Measurements from ENCODE around the gene SZT2.

The SZT2 gene

GRCh38 chr1:43389326-43390313 lies at the start of gene SZT2, which contains the start of gene MED8:
Gene SZT2 (plus strand): TSS chr1:43389899. CDS start chr1:43389969, 70 bp downstream.
Gene MED8 (minus strand): TSS chr1:43389800. CDS start chr1:43389764, 36 bp downstream.
- peak; percentile 89 for DNase-seq

GRCh38 chr1:43340559-43340958 lies 49.1 kb upstream of the SZT2 start:
- no peak for DNase-seq

GRCh38 chr1:43344267-43344850 lies 45.3 kb upstream of the SZT2 start:
- no peak for DNase-seq

- no peak for DNase-seq
Observed at GRCh38 chr1:43345120-43345519, 44.6 kb upstream of the SZT2 start.

DNA sequence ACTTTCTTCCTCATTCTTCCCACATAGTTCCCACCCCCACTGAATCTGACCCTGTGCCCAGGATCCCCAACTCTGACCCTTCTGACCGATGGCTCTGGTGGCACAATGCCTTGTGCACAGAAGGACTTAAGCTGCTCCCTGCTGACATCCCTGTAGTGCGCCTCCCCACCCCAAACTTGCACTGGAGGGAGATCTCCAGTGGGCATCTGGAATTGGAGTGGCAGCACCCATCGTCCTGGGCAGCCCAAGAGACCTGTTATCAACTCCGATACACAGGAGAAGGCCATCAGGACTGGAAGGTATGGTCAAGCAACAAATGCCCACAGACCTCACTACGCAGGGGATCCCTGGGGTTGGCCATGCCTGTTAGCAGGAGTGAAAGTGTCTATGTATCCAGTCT lies 43.1 kb upstream of the SZT2 start:
- no peak for DNase-seq

DNA sequence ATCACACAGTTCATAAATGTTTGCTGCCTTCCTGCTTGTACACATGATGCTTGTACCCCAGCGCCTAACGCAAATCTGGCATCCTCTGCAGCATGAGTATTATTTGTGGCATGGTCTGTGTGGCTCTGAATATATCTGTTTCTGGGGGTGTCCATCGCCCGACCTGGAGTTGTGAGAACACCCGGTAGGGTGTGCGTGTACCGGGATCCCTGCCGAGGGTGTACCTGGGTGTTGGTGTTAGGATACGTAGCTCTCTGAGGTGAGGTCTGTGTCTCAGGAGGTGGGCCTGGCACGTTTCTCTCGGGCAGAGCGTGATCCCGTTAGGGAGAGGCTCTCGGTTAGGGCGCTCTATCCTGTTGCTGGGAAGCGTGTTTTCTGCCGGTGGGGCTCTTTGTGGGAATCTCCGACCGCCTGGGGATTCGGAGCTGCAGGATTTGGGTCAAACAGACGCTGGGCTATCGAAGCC lies 41.3 kb upstream of the SZT2 start:
- peak; percentile 83 for DNase-seq

- peak; percentile 89 for DNase-seq
Observed at GRCh38 chr1:43348809-43349593, 40.7 kb upstream of the SZT2 start.

GRCh38 chr1:43349594-43350306 lies 39.9 kb upstream of the SZT2 start:
- DNase-seq, result peak; percentile 82

- DNase-seq, result no peak
Observed at GRCh38 chr1:43350976-43351375, 38.7 kb upstream of the SZT2 start.

- DNase-seq, result no peak
Observed at GRCh38 chr1:43351421-43352350, 38.0 kb upstream of the SZT2 start.

- no peak for DNase-seq
Observed at GRCh38 chr1:43352351-43352705, 37.4 kb upstream of the SZT2 start.

DNA sequence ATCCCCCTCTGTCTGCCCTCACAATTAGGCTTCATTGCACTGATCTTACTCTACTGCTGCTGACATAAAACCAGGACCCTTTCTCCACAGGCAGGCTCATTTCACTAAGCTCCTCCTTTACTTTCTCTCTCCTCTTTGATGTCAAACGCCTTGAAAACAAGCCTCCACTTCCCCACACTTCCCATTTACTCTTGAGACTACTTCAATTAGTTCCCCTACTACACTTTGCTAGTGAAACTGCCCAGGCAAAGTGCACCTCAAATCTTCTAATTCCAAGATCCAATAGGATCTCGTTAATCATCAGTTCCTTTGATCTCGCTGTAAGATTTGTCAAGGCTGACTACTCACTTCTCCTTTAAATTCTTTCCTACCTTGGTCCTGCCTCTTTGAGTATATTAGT lies 36.8 kb upstream of the SZT2 start:
- DNase-seq, result no peak

DNA sequence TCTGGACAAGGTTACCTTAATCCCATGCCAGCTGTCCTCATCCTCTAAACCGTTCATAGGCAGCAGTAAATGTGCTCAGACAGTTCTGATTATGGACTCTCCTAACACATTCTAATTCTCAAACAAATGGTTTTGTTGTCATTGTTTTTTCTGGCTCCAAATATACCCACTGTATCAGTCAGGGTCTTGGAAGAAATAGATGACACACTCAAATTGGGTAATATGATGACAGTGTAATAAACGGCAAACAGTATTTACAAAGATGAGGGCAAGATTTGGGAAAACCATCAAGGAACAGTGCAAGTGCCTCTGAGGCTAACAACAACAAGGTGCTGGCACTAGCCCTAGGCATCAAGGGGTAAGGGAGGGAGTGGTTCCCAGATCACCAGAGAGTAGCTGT lies 35.2 kb upstream of the SZT2 start:
- no peak for DNase-seq

- DNase-seq, result no peak
Observed at GRCh38 chr1:43354936-43355335, 34.8 kb upstream of the SZT2 start.

DNA sequence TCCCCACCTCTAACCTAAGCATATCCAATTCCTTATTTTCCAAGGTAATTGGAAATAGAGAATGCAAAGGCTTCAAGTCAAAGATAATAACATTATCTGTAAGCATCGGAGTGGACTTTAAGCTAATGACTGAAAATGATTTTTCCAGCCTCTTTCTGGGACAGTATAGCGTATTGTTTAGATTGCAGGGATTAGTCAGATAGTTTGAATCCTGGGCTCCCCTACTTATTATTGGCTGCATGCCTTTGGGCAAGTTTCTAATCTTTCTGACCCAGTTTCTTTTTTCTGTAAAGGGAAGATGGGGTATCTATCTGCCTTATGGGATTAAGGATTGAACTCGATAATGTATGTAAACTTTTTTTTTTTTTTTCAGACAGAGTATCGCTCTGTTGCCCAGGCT lies 32.4 kb upstream of the SZT2 start:
- DNase-seq, result no peak

DNA sequence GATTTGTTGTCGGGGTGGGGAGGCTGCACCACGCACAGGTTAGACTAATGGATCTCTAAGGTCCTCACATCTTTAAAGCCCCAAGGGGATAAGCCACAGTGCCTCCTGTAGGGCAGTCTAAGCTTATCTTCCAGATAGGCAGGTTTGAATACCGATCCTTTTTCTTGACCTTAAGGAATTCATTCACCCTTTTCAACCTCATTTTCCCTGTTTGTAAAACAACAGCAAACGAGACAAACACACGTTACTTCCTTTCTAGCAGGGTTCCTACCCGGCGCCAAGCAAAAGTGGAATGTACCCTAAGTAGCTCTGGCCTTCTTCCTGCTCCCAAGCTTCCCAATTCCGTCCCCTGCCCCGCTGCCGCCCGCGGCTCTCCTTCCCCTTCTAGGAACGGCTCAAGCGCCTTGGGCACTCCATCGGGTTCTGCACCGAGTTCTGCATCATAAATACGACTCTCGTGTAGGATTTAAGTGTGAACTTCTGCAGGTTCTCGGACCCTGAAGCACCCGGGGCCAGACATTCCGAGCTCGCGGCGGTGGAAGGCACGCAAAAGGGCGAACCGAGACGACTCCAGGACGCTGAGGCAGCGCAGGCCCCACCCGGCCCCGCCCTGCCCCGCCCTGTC lies 31.5 kb upstream of the SZT2 start:
- peak; percentile 89 for DNase-seq

DNA sequence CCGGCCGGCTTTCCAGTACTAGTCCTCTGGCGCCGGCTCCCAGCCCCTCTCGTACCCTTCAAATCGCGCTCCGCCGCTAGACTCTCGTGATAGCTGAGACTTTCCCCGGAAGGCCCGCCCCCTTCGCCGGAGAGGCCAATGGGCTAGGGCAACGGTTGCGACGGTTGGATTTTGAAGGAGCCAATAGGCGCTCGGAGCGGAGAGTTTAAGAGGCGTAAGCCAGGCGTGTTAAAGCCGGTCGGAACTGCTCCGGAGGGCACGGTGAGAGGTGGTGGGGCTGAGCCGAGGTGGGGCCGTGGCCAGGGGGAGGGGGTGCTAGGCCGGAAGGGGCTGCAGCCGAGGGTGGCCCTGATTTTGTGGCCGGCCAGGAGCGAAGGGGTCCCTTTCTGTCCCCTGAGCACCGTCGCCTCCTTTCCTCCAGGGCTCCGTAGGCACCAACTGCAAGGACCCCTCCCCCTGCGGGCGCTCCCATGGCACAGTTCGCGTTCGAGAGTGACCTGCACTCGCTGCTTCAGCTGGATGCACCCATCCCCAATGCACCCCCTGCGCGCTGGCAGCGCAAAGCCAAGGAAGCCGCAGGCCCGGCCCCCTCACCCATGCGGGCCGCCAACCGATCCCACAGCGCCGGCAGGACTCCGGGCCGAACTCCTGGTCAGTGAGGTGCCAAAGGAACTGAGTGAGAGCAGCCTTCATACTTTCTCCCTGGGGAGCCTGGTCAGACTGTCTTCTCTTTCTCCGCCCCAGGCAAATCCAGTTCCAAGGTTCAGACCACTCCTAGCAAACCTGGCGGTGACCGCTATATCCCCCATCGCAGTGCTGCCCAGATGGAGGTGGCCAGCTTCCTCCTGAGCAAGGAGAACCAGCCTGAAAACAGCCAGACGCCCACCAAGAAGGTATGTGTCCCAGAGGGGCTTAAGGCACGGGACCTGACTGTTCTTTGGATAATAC lies 30.7 kb upstream of the SZT2 start, which contains the start of gene CDC20:
Gene CDC20 (plus strand): TSS at position 236 of the 948 bp plus-strand sequence. CDS start 235 bp downstream, at position 471.
- peak; percentile 97 for DNase-seq

DNA sequence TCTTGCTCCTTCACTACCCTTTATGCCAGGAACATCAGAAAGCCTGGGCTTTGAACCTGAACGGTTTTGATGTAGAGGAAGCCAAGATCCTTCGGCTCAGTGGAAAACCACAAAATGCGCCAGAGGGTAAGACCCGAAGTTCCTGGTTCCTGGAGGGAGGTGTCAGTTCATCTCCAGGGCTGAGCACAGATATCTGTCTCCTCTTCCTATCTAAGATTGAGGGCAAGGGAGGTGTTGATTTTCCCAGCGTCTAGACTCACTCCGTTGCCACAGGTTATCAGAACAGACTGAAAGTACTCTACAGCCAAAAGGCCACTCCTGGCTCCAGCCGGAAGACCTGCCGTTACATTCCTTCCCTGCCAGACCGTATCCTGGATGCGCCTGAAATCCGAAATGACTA lies 30.0 kb upstream of the SZT2 start:
- DNase-seq, result no peak

DNA sequence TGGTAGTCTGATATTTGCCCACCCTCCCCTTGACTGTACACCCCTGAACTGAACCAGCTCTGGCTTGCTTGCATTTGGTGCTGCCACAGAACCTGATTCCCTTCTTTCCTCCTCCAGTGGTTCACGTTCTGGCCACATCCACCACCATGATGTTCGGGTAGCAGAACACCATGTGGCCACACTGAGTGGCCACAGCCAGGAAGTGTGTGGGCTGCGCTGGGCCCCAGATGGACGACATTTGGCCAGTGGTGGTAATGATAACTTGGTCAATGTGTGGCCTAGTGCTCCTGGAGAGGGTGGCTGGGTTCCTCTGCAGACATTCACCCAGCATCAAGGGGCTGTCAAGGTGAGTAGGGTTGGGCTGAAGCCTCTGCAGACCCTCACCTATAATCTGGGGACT lies 29.1 kb upstream of the SZT2 start:
- DNase-seq, result no peak

Data from NCI-H2227 treated with DMSO at 0.1 percent for 48 hours (cell line).